Ishikawa (cell line): Measurements from ENCODE around the gene ZNF385D.

Experiments
- CEBPB ChIP-seq: IDR thresholded peaks from 2 replicates; pipeline ENCODE4 v1.6.1; 2012
- EGR1 ChIP-seq: IDR thresholded peaks from 2 replicates; pipeline ENCODE4 v1.6.1; 2012
- EP300 ChIP-seq: IDR thresholded peaks from 2 replicates; pipeline ENCODE4 v1.6.1; 2012; ENCODE audit warnings: borderline replicate concordance
- FOXM1 ChIP-seq: IDR thresholded peaks from 2 replicates; pipeline ENCODE4 v1.6.1; 2012; ENCODE audit warnings: low read depth, borderline replicate concordance
- MAX ChIP-seq: IDR thresholded peaks from 2 replicates; pipeline ENCODE4 v1.6.1; 2012
- NFIC ChIP-seq: IDR thresholded peaks from 2 replicates; pipeline ENCODE4 v1.6.1; 2012
- RAD21 ChIP-seq: IDR thresholded peaks from 2 replicates; pipeline ENCODE4 v1.6.1; 2012; ENCODE audit warnings: low read depth
- REST ChIP-seq: IDR thresholded peaks from 2 replicates; pipeline ENCODE4 v1.6.1; 2012; ENCODE audit warnings: low read depth, mild to moderate bottlenecking
- TAF1 ChIP-seq: IDR thresholded peaks from 2 replicates; pipeline ENCODE4 v1.6.1; 2012; ENCODE audit warnings: low read depth, mild to moderate bottlenecking
- TCF12 ChIP-seq: IDR thresholded peaks from 2 replicates; pipeline ENCODE4 v1.6.1; 2012; ENCODE audit warnings: low read depth
- TEAD4 ChIP-seq: IDR thresholded peaks from 2 replicates; pipeline ENCODE4 v1.6.1; 2012
- USF1 ChIP-seq: IDR thresholded peaks from 2 replicates; pipeline ENCODE4 v1.6.1; 2012
- YY1 ChIP-seq: IDR thresholded peaks from 2 replicates; pipeline ENCODE4 v1.6.1; 2012; ENCODE audit warnings: low read depth

GRCh38 chr3:21747966-21748555 lies 2.9 kb downstream of the ZNF385D start:
- no peak for TF ChIP-seq EGR1
- TF ChIP-seq YY1 = no peak
- TF ChIP-seq FOXM1 = no peak
- no peak for TF ChIP-seq NFIC
- TF ChIP-seq MAX = no peak
- TF ChIP-seq RAD21 = no peak
- TF ChIP-seq EP300 = no peak
- no peak for TF ChIP-seq REST
- TF ChIP-seq USF1 = no peak
- TF ChIP-seq TAF1 = no peak
- TF ChIP-seq CEBPB = no peak
- no peak for TF ChIP-seq TEAD4
- no peak for TF ChIP-seq TCF12
